HepG2 (cell line): Measurements from ENCODE around the gene CELA2B. TPM values are rescaled to one million over a fixed set of nuclear protein-coding genes. Genes with fewer than 3 reads are reported as not detected.

Experiments
- ATAC-seq: fragments of 200-7000 bp; cut with Tn5 transposase; 3 replicates; pipeline ENCODE4 v1.9.1; 2020; ENCODE audit warnings: mild to moderate bottlenecking, moderate library complexity
- BruUV-seq: library from RNA; stranded (reverse); fragments of 400-500 nt; replicated peaks from 2 replicates; lab custom pipeline; 2021; lab: Mats Ljungman, UMichigan
- CTCF ChIA-PET: fragments of 300-600 bp; formaldehyde crosslinking; extraction: SDS; loops from one replicate; lab custom pipeline; 2021; ENCODE audit warnings: low total read pairs, inconsistent platforms, low intra/inter-chr PET ratio; lab: Yijun Ruan, JAX
- POLR2A ChIA-PET: fragments of 350-600 bp; sonication (Branson Sonifier 250); formaldehyde crosslinking; loops from one replicate; lab custom pipeline; 2020; ENCODE audit warnings: antibody characterized with exemption, inconsistent platforms; lab: Yijun Ruan, JAX
- DNase-seq: peaks from one replicate; pipeline ENCODE4 v3.0.0-alpha.2; 2015; ENCODE audit warnings: low spot score
- FAIRE-seq: peaks from 3 replicates; lab custom pipeline; 2011; peaks lifted over from hg19 to GRCh38; lab: Jason Lieb, UNC
- H2AFZ ChIP-seq: one replicate; pipeline ENCODE4 v1.6.1; 2011; ENCODE audit warnings: low read length, inconsistent platforms
- H3K27ac ChIP-seq: fragments of 300-600 bp; 3 replicates; pipeline ENCODE4 v1.8.0; 2011; ENCODE audit warnings: mixed run types, mild to moderate bottlenecking, mixed read lengths, low read length, inconsistent platforms; ENCODE audit not compliant: insufficient read depth; ENCODE audit errors: extremely low read length
- H3K27me3 ChIP-seq, 2 experiments: fragments of 200-600 bp in 1 of 2; 2 replicates in 1 of 2; 3 replicates in 1 of 2; pipeline versions ENCODE4 v1.6.0 to v1.8.0; 2011; ENCODE audit warnings: low read length in 2 of 2, mild to moderate bottlenecking in 2 of 2, moderate library complexity in 2 of 2, inconsistent platforms in 1 of 2; ENCODE audit not compliant: insufficient read depth in 2 of 2, control insufficient read depth in 1 of 2
- H3K36me3 ChIP-seq, 2 experiments: fragments of 200-600 bp in 1 of 2; replicated peaks in 1 of 2; 2 replicates in 1 of 2; 3 replicates in 1 of 2; pipeline versions ENCODE4 v1.5.1 to v1.8.0; 2011; ENCODE audit warnings: low read length in 2 of 2, inconsistent platforms in 1 of 2; ENCODE audit not compliant: insufficient read depth in 2 of 2, control insufficient read depth in 1 of 2
- H3K4me1 ChIP-seq: 2 replicates; pipeline ENCODE4 v1.5.1; 2012; ENCODE audit warnings: low read length, inconsistent platforms; ENCODE audit not compliant: insufficient read depth
- H3K4me2 ChIP-seq: 2 replicates; pipeline ENCODE4 v1.6.0; 2011; ENCODE audit warnings: low read depth, low read length, inconsistent platforms
- H3K4me3 ChIP-seq, 3 experiments: fragments of 200-600 bp in 1 of 3; sonication (generic), shearing (Covaris generic) in 1 of 3; replicated peaks in 1 of 3; 2 replicates each; pipeline ENCODE4 v1.5.1; 2011 to 2016; ENCODE audit warnings: low read length in 3 of 3, inconsistent platforms in 2 of 3, low read depth in 2 of 3, mild to moderate bottlenecking in 2 of 3, control low read depth in 1 of 3, mixed read lengths in 1 of 3; ENCODE audit not compliant: insufficient read depth in 1 of 3
- H3K79me2 ChIP-seq: one replicate; pipeline ENCODE4 v1.6.1; 2011; ENCODE audit warnings: low read length, inconsistent platforms; ENCODE audit not compliant: insufficient read depth
- H3K9ac ChIP-seq: 2 replicates; pipeline ENCODE4 v1.6.0; 2011; ENCODE audit warnings: mild to moderate bottlenecking, low read depth, low read length, inconsistent platforms; ENCODE audit not compliant: insufficient read depth
- H3K9me3 ChIP-seq: 2 replicates; pipeline ENCODE4 v1.5.1; 2012; ENCODE audit warnings: mild to moderate bottlenecking, low read length
- H4K20me1 ChIP-seq: 2 replicates; pipeline ENCODE4 v1.6.0; 2011; ENCODE audit warnings: inconsistent platforms, mild to moderate bottlenecking, low read length, moderate library complexity; ENCODE audit not compliant: insufficient read depth
- HNF1A ChIP-seq, 2 experiments: sonication (generic) in 1 of 2; formaldehyde crosslinking in 1 of 2; IDR thresholded peaks; 2 replicates each; pipeline versions ENCODE4 v1.4.0 to v1.6.1; 2016 to 2020; ENCODE audit warnings: borderline replicate concordance in 1 of 2, low read depth in 1 of 2, mild to moderate bottlenecking in 1 of 2, missing genetic modification reagents in 1 of 2
- MTF1 ChIP-seq: sonication (generic); formaldehyde crosslinking; IDR thresholded peaks from 2 replicates; pipeline ENCODE4 v1.5.0; 2020; ENCODE audit warnings: missing genetic modification reagents
- ZNF24 ChIP-seq: fragments of 450-650 bp; IDR thresholded peaks from 2 replicates; pipeline ENCODE4 v1.6.1; 2017; ENCODE audit warnings: antibody characterized with exemption, mild to moderate bottlenecking
- WGBS: methylation state at CpG from one replicate; pipeline ENCODE4 v1.1.6; 2017; ENCODE audit warnings: low lambda C conversion rate; 5-methylcytosine and 5-hydroxymethylcytosine counted together
- in situ Hi-C: cut with HindIII; loops from 2 replicates; pipeline ENCODE4 v1.10.0; 2017; ENCODE audit warnings: low pct_unique_long_range_greater_than_20kb; ENCODE audit not compliant: extremely low pct_ligation_motif_present
- intact Hi-C: fragments of 100-400 bp; cut with micrococcal nuclease; formaldehyde crosslinking; loops from one replicate; pipeline ENCODE4 v1.10.0; 2022; ENCODE audit not compliant: unreplicated experiment
- polyA plus RNA-seq, 8 experiments: library from polyadenylated mRNA; depleted of rRNA in 3 of 8; stranded (reverse) in 7 of 8; unstranded in 1 of 8; fragments of >200 nt; fragmentation: Illumina TruSeq in 4 of 8; extraction: Trizol in 4 of 8; gene quantifications; 2 replicates each; pipeline versions ENCODE4 v1.2.1 to v1.2.3, GENCODE V29; 2011 to 2016; ENCODE audit warnings: low read depth in 4 of 8, missing spikeins in 1 of 8, mixed read lengths in 1 of 8; ENCODE audit not compliant: insufficient read depth in 1 of 8
- total RNA-seq, 5 experiments: library from RNA; depleted of rRNA; stranded (reverse); fragments of >200 nt; fragmentation: Illumina TruSeq; extraction: Trizol; gene quantifications; 2 replicates each; pipeline ENCODE4 v1.2.3, GENCODE V29; 2016; ENCODE audit warnings: low read depth in 1 of 5

Gene CELA2B
- total and polyA plus RNA-seq, 2 of the 13 experiments (the other 11 are each of a cell fraction or from before 2014, with no cell fraction given): not detected

GRCh38 chr1:15444468-15445389, 31.2 kb upstream of the CELA2B start (continued):
- TF ChIP-seq HNF1A (IDR thresholded peaks at IDR 0.05; ENCODE audit: low read depth) (no peak), HNF1A (CRISPR knock-in tag; IDR thresholded peaks at IDR 0.05; ENCODE audit: borderline replicate concordance) (no peak)

- H3K27ac ChIP-seq: no peak overlapping the region
- 51% methylated on average over 3 of the region's 14 CpGs for WGBS
- no peak overlapping the region for H3K4me2 ChIP-seq
- TF ChIP-seq MTF1 (CRISPR knock-in tag): no peak
- peak; percentile 81 for TF ChIP-seq ZNF24
- TF ChIP-seq, all 625 proteins: peak for 1
- no peaks in the 10 kb centered on the region for H3K9me3 ChIP-seq
- no peak overlapping the region for H3K9ac ChIP-seq
- no TSS peak for BruUV-seq
- peaks cover 9% of the 10 kb centered on the region; the same call in 1 of the 2 replicates for H3K4me1 ChIP-seq
- H2AFZ ChIP-seq: no peak overlapping the region
- 0 out of 2 replicates have a peak, but pooled peaks cover 3% of the 10 kb centered on the region for H4K20me1 ChIP-seq
- H3K79me2 ChIP-seq: no peaks in the 10 kb centered on the region
- ATAC-seq: no peak
- ChIA-PET POLR2A (no interaction called here), CTCF (no interaction called here)
- H3K4me3 ChIP-seq: no peak overlapping the region
- DNase-seq: no peak
- intact Hi-C loops: no loop called here
- FAIRE-seq: no peak
- no peaks in the 10 kb centered on the region for H3K36me3 ChIP-seq
- H3K27me3 ChIP-seq: peaks cover 0 to 11% of the 10 kb centered on the region in 2 experiments; a peak in 3 of 5 replicates
- in situ Hi-C loops: no loop called here
Observed at GRCh38 chr1:15445390-15446122, 30.3 kb upstream of the CELA2B start.
